Measurements from ENCODE around the gene RPS24.
"Not testable (repeated sequence)": the region's sequence is repeated elsewhere in the genome, so short reads cannot be mapped to it uniquely, and the experiment has no call there.

Gene RPS24

DNA sequence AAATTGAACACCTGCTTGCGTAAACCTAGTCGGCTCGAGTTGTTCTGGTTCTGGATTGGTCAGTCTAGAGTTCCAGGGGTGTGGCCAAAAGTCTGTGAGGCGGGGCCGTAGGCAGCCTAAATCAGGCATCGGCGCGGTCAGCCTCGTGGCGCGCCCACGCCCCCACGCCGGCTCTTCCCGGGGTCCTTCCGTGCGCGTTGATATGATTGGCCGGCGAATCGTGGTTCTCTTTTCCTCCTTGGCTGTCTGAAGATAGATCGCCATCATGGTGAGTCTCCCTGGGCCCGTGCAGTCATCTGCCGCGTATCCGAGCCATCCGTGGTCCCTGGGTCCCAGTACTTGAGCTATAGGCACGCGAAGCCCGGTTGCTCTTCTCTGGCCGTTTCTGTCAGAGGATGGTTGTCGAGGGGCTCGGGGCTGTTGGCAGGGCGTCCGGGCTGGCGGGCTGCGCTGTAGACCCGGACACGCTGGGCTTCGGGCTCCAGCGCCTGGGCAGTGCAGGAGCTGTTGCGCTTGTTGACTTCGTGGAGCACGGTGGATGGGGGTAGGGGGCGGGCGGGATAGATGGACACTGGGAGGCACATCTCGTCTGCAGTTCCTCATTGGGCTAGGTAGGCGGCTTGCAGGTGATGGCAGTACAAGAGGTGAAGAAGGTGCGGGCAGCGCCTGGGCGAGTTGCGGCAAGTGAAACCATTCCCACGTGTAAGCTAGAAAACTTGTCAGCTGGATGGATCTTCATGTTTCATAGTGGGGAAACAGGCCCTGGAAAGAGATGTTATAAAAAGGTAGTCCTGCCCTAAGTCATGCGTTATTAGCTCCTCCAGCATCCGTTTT lies at the start of gene RPS24:
Gene RPS24 (plus strand): TSS at position 227 of the 834 bp plus-strand sequence. CDS start 39 bp downstream, at position 266.
- peak; percentile 33 for FAIRE-seq

DNA sequence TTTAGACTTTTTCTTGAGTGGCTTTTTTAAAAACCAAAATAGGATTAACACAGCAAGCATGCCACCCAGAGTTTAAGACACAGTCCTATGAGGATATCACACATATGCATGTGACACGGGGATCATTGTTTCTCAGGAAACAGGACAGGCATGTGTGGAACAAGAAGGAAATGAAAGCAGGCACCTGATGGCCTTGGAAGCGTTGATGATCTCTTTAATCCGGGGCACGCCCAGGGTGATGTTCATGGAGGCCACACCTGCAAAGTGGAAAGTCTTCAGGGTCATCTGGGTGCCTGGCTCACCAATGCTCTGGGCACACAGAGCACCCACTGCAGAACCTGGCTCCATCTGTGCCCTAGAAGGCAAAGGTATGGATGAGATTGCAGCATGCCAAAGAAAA lies 48.7 kb upstream of the RPS24 start:
- DNase-seq (ENCODE audit: insufficient read length, low spot score) (no peak), FAIRE-seq (no peak)

More for the DNA sequence above, at the start of gene RPS24:
- peak; percentile 93 for DNase-seq (ENCODE audit: insufficient read length, low spot score)

DNA sequence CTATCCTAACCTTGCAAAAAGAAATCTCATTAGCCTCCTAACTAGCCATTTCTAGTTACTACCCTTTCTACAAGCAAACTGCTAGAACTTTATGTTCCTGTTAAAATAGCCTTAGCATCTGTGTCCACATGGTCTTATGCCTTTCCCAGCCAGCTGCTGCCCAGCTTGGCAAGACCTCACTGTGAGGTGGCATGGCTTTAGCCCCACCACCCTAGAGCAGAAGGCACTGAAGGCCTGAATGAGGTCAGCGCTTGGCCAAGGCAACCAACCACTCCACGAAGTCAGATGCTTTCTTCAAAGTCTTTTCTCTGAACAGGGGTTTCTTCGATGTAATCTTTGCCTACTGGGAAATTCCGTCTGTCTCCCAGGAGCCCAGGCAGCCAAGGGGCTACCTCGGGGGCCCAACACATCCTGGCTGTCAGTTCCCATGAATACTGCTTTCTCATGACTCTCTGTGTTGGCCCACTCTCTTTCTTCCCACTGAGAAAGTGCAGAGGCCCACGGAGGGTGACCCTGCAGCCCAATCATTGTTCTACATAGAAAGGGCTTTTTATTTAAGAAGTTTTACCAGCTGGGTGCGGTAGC lies 45.9 kb upstream of the RPS24 start:
- FAIRE-seq, result no peak
- no peak for DNase-seq (ENCODE audit: insufficient read length, low spot score)

DNA sequence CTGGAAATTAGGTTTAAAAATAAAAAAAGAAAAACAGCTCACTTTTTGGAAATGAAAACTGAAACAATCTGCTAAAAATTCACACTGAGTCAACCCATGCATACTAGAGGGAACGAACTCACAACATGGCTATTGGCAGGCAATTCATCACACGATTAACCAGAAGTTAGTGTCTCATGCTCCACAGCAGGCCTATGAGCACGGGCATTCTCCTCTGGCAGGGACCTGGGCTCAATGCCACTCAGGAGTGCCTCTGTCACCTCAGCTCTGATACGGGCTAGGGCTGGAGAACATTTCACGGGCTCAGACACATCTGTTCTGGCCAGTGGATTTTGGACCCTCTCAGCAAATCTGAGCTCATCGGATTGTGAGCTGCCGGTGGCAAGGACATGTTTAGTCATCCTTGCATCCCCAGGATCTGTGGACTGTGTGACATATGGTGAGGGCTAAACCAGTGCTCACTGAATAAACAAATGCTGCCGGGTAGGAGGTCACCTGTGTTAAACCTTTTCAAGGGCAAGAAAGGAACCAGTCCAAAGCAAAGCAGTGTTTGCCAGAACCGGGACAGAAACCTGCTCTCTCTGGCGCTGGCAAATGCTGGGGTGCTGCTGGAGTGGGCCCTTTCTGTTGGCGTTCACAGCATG lies 44.5 kb upstream of the RPS24 start:
- DNase-seq (ENCODE audit: insufficient read length, low spot score) (no peak), FAIRE-seq (no peak)

DNA sequence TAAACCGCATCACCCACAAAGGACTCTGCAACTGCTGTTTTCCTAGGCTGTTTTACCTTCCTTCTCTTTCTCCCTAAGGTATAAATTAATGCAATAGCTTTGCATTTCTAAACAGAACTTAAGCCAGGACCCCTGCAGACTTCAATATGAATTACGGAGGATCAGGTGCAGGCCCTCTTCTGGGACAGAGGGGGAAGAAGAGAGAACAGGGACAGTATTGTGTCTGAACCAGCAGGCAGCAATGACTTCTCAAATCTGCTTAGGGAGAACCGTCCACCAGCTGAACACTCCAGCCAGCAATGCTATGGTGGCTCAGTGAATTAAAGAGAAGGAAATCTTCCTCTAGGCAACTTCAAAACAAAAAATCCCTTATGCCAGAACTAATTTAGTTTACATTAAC lies 40.0 kb upstream of the RPS24 start:
- DNase-seq (ENCODE audit: insufficient read length, low spot score) (no peak), FAIRE-seq (no peak)

DNA sequence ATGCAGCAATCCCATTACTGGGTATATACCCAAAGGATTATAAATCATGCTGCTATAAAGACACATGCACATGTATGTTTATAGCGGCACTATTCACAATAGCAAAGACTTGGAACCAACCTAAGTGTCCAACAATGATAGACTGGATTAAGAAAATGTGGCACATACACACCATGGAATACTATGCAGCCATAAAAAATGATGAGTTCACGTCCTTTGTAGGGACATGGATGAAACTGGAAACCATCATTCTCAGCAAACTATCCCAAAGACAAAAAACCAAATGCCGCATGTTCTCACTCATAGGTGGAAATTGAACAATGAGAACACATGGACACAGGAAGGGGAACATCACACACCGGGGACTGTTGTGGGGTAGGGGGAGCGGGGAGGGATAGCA lies 34.9 kb upstream of the RPS24 start:
- not testable (repeated sequence) for DNase-seq (ENCODE audit: insufficient read length, low spot score); FAIRE-seq

DNA sequence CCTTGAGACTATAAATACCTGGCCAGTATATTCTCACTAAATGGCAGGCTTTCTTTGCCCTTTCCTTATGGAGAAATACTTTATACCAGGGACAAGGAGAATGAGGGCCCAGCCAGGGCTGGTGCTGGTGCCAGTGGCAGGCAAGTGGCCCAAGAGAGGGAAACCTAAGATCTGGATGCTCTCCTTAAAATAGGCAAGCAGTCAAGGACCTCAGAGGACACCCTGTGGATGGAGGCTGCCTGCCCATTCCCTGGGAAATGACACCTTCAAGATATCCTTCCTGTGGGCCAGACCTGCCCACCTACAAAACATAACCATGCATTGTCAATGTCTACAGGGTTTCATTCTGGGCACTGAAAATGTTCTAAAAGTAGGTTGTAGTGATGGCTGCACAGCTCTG lies 33.5 kb upstream of the RPS24 start:
- FAIRE-seq (no peak), DNase-seq (ENCODE audit: insufficient read length, low spot score) (no peak)

DNA sequence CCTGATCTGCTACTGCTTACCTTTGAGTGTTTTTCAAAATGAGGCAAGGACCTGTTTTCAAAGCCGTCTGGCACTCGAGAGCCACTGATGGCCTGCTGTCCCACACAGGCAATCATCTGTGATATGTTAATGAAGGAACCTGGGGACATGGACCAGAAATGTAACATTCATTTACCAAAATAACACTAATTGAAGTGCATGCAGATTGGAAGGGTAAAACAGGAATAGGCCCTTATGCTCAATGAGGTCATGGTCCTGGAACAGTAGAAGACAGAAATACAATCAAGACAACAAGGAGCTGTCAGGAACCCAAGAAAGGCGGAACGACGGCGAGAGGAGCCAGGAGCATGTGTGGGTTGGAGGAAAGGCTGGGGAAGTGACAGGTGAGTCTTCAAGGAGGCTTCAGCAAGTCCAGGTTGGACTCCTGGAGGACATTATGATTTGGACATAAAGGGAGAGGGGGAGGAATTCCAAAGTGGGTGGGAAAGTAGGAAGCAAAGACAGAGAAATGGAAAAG lies 32.6 kb upstream of the RPS24 start:
- no peak for DNase-seq (ENCODE audit: insufficient read length, low spot score)
- no peak for FAIRE-seq

DNA sequence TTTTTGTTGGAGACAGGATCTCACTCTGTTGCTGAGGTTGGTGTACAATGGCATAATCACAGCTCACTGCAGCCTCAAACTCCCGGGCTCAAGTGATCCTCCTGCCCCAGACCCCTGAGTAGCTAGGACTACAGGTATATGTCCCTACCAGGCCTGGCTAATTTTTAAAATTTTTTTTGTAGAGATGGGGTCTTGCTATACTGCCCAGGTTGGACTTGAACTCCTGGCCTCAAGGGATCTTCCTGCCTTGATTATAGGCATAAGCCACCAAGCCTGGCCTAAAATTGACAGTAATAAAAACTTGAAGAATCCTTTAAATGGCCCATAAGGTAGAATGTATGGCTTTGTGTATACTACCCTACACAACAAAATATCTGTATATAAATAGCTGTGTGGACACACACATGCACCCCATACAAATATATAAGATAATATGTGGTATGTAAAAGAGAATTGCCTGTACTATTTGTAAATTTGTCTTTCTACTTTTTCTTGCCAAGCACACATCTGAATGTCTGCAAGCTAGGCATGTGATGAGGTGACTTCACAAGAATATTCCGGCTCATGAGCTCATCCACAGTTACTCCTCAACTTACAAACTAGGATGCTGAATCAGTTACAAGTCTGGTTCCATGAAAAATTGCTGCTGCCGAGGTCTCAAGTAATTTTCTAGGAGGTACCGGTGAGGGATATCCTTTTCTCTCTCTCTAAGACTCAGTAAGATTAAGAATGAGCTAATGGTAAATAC lies 30.9 kb upstream of the RPS24 start:
- DNase-seq (ENCODE audit: insufficient read length, low spot score) (no peak), FAIRE-seq (no peak)

DNA sequence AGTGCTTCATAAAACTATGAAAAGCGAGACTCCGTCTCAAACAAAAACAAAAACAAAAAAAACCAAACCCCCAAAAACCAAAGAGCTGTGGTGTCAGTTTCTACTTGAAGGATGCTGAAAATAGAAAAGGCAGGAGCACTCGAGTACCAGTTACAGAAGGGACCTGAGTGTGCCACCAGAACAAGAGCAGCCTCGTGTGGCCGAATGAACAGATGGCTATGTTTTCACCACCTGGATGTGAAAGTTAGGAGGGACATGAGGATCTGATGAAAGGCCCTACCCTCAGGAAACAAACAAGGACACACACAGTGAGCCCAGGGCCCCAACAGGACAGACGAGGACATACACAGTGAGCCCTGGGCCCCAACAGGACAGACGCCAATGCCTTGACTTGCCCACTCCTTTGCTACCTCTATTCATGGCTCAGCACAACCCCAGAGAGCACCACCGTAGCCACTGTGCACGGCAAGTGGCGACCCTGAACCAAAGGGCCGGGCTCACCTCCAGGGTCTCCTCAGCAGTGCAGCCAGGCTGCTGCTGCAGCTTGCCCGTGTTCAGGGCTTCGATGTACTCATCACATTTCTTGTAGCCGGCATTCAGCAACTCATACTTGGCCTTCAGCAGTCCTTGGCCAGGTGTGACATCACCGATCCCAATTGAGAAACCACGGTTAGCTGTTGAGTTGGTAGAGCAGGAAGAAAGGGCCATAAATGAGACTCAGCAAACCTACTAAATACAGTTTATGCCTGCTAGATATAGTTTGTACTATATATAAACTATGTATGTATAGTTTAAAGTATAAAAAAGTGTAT lies 29.2 kb upstream of the RPS24 start:
- FAIRE-seq (no peak), DNase-seq (ENCODE audit: insufficient read length, low spot score) (no peak)

DNA sequence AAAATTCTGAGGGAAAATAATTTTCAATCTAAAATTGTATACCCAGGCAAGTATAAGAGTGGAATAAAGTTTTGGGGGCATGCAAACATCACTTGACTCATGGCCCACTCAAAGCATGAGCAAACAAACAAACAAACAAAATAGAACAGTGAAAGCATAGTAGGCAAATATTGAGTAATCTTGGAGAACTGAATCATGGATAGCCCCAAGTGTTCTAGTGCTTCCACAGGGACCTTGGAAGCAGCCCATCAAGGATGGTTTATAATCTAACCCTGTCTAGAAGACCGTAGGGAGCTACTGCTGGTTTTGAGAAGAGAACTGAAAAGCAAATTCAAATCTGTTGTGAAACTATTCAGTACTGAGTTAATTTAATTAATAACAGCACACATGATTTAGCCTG lies 26.5 kb upstream of the RPS24 start:
- no peak for FAIRE-seq

DNA sequence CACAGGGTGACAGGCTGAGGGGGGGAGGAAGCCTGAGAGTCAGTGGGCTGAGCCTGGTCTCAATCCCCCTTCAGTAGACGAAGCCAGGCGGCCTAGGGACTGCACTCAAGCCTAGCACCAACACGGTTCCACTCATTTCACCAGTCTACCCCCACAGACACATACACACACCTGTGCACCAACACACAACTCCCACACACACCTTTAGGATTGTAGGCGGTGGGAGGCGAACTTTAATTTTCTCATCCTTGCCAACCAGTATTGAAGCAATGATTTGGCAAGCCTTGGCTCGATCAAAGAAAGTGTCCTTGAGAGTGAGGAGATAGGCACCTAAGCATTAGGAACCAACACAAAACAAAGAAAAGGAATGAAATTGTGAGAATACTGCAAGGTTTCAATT lies 24.0 kb upstream of the RPS24 start:
- FAIRE-seq, result no peak
- no peak for DNase-seq (ENCODE audit: insufficient read length, low spot score)

More for the DNA sequence above, 26.5 kb upstream of the RPS24 start:
- no peak for DNase-seq (ENCODE audit: insufficient read length, low spot score)

DNA sequence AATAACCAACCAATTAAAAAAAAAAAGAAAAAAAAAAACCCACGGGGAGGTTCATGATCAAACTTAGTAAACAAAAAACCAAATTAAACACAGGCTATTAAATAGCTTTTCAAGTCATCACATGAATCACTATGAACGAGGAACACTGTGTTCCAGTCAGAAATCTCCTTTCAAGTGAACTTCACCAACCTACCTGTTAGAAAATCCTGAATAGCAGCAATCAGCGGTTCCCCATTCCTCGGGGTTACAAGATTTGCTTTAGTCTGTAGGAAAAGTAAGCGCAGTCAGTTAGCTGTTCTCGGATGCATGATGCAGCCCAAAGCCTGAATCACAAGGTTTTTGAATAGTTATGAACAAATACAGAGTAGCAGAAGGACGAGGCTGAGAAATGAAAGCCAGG lies 23.4 kb upstream of the RPS24 start:
- FAIRE-seq (no peak), DNase-seq (ENCODE audit: insufficient read length, low spot score) (no peak)

DNA sequence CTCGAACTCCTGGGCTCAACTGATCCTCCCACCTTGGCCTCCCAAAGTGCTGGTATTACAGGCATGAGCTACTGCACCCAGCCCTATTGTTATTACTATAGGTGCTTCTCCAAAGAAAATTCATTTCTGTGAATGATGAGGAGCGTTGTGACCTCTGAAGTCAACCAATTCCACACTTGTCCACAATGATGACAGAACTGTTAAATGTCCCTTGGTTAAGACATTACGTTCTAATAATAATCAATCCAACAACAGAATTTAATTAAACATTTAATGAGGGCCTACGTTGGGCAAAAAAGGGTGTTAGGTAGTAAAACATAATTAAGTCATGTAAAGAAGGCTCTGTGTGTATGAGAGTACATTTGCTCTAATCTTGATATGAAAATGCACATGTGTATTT lies 22.6 kb upstream of the RPS24 start:
- FAIRE-seq, result no peak
- DNase-seq (ENCODE audit: insufficient read length, low spot score), result no peak

DNA sequence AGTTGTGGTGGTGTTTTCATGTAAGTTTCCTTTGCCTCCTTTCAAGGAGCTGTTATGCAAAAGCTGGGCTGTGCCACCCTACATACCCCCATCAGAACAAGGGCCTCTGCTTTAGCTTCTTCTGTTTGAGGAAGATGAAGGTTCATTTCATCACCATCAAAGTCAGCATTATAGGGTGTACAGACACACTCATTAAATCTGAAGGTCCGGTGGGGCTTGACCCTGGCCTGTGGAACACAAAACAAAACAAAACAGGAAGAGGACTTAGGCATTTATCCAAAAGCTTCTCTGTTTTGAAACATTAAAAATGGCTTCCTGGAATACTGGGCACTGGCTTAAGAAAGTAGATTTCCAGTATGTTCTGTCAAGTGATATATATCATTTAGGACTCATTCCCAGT lies 20.1 kb upstream of the RPS24 start:
- DNase-seq (ENCODE audit: insufficient read length, low spot score), result no peak
- FAIRE-seq, result no peak

DNA sequence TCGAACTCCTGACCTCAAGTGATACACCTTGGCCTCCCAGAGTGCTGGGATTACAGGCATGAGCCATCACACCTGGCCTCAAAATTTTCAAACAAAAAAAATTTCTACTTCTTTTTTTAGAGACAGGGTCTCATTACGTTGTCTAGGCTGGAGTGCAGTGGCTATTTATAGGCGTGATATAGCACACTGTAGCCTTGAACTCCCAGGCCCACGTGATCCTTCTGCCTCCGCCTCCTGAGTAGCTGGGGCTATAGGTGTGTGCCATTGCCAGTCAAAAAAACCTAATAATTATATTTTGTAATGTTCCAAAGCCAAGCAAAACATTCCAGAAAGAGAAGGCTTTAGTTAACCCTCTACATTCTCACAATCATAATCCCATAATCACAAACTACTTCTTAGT lies 18.1 kb upstream of the RPS24 start:
- FAIRE-seq (no peak), DNase-seq (ENCODE audit: insufficient read length, low spot score) (no peak)

DNA sequence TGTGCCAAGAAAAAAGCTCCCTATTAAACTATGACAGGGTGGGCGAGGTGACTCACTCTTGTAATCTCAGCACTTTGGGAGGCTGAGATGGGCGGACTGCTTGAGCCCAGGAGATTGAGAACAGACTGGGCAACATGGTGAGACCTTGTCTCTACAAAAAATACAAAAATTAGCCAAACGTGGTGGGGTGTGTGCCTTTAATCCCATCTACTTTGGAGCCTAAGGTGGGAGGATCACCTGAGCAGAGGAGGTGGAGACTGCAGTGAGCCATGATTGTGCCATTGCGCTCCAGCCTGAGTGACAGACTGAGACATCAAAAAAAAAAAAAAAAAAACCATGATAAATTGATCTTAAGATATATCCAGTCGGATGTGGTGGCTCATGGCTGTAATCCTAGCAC lies 15.8 kb upstream of the RPS24 start:
- DNase-seq (ENCODE audit: insufficient read length, low spot score) (no peak), FAIRE-seq (no peak)

DNA sequence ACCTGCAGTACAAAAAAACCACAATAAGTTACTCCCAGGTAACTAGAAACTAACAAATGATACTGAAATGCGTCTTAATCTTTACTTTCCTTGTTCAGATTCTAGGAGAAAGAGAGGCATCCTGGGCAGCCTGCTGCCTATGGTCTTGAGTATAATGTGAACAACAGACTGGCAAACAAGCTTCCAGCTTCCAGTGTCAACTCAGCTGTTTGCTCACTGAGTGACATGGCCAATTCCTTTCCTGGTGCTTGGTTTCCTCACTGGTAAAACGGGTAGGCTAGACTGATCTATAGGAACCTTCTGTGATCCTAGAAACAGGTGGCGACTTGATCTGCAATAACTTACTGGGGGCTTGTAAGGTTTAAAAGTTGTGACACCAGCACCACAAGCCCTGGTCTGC lies 14.4 kb upstream of the RPS24 start:
- no peak for DNase-seq (ENCODE audit: insufficient read length, low spot score)

DNA sequence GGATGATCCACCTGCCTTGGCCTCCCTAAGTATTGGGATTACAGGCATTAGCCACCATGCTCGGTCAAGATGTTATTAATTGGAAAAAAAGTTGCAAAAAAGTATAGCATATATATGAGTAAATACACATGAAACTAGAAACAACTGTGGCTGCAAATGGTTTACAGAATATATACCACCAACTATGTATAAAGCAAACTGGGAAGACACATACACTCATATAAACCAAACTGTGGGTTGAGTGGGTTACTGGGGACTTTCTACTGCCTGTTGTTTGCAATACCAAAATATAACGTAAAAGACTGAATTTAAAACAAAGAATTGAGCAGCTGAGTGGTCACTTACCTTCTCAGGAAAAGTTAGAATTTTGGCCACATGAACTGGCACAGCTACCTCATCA lies 12.5 kb upstream of the RPS24 start:
- DNase-seq (ENCODE audit: insufficient read length, low spot score) (no peak), FAIRE-seq (no peak)

More for the DNA sequence above, 14.4 kb upstream of the RPS24 start:
- no peak for FAIRE-seq

DNA sequence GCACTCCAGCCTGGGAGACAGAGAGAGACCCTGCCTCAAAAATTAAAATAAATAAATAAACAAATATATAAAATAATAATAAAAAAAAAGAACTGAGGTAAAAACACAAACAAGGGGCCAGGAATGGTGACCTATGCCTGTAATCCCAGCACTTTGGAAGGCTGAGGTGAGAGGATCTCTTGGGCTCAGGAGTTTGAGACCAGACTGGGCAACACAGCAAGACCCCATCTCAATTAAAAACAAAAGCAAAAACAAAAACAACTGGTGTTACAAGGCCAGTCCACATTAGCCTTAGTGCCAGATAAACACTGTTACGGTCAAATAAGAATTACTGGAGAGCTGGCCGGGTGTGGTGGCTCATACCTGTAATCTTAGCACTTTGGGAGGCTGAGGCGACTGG lies 9.9 kb upstream of the RPS24 start:
- no peak for DNase-seq (ENCODE audit: insufficient read length, low spot score)
- FAIRE-seq, result no peak
